ENCODE measurements around the gene RPL29. TPM values are rescaled to one million over a fixed set of nuclear protein-coding genes. Genes with fewer than 3 reads are reported as not detected.
A peak's percentile ranks its signal among the peaks of the same experiment; 100 is the strongest.

The RPL29 gene
- total and polyA plus RNA-seq, 2 of the 13 experiments (the other 11 are each of a cell fraction or from before 2014, with no cell fraction given) = 1,348 to 2,263 TPM

DNA sequence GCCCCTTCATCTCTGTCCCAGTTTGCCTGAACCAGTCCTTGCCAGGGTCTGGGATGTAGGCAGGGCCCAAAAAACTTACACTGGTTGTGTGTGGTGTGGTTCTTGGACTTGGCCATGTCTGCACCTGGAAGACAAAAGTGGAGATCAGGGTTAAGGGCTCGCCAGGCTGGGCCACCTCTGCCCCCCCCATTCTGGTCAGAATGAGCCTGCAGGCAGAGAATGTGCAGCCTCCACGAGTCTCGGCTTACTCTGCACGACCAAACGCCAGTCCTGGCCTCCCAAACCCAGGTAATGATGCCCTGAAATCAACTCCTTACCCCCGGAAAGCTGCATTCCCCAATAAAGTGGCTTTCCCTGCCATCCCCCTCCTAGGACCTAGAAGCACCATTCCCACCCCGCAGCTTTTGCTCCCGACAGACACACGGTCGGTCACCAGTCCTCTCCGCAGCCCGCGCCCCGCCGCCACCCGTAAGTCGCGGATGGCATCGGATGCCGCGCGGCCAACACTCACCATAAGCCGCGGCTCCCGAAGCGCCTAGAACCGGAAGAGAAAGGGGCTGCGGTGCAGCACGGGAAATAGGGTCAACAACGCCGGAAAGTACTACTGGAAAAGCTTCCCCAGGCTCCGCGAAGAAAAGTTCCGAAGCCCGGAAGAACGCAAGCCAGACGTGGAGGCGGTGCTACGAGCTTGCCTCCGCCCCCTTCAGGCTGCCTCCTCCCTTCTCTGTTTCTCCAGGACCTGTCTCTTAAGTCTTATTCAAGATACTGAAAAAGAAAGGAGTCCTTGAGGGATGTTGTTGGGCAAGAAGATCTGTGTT, at the start of gene RPL29 (continued):
- TF ChIP-seq ZNF282 (IDR thresholded peaks at IDR 0.05; ENCODE audit: partially characterized antibody) (no peak), ZNF567 (CRISPR knock-in tag; IDR thresholded peaks at IDR 0.05; ENCODE audit: borderline replicate concordance) (no peak; the same call in 1 of the 2 replicates), PPARG (CRISPR knock-in tag; conservative IDR thresholded peaks at IDR 0.05) (peak; percentile 76), ZNF430 (CRISPR knock-in tag; IDR thresholded peaks at IDR 0.05) (peak; percentile 87), XRCC5 (optimal IDR thresholded peaks at IDR 0.05; ENCODE audit: low read length) (peak; percentile 94), ZNF543 (CRISPR knock-in tag; IDR thresholded peaks at IDR 0.05) (0 out of 2 replicates have a peak, but pooled peaks have one; percentile 82), TARDBP (CRISPR knock-in tag; IDR thresholded peaks at IDR 0.05) (peak; percentile 91), HNF4G (IDR thresholded peaks at IDR 0.05; ENCODE audit: borderline replicate concordance, low read depth, low read length) (peak; percentile 56; the same call in 1 of the 2 replicates), HNF4G (CRISPR knock-in tag; IDR thresholded peaks at IDR 0.05; ENCODE audit: borderline replicate concordance, low read depth) (no peak), ELF4 (CRISPR knock-in tag; IDR thresholded peaks at IDR 0.05; ENCODE audit: borderline replicate concordance) (peak; percentile 78; the same call in 1 of the 2 replicates), CENPT (CRISPR knock-in tag; IDR thresholded peaks at IDR 0.05; ENCODE audit: low read depth) (0 out of 2 replicates have a peak, but pooled peaks have one; percentile 47), JDP2 (CRISPR knock-in tag; IDR thresholded peaks at IDR 0.05; ENCODE audit: borderline replicate concordance) (no peak), ZNF570 (CRISPR knock-in tag; IDR thresholded peaks at IDR 0.05; ENCODE audit: borderline replicate concordance) (0 out of 2 replicates have a peak, but pooled peaks have one; percentile 36), NFYB (CRISPR knock-in tag; IDR thresholded peaks at IDR 0.05) (peak; percentile 45; the same call in 1 of the 2 replicates), ZFP62 (CRISPR knock-in tag; IDR thresholded peaks at IDR 0.05) (no peak), IRX3 (CRISPR knock-in tag; IDR thresholded peaks at IDR 0.05; ENCODE audit: borderline replicate concordance, low read depth) (no peak), EZH2 (conservative IDR thresholded peaks at IDR 0.05; ENCODE audit: low read depth, low read length) (no peak), ZSCAN31 (CRISPR knock-in tag; IDR thresholded peaks at IDR 0.05; ENCODE audit: low read depth) (0 out of 2 replicates have a peak, but pooled peaks have one; percentile 53), ZNF749 (CRISPR knock-in tag; IDR thresholded peaks at IDR 0.05; ENCODE audit: borderline replicate concordance) (peak; percentile 70; the same call in 1 of the 2 replicates), ZNF660 (CRISPR knock-in tag; IDR thresholded peaks at IDR 0.05; ENCODE audit: borderline replicate concordance, low read depth) (no peak), ZNF782 (CRISPR knock-in tag; IDR thresholded peaks at IDR 0.05; ENCODE audit: borderline replicate concordance) (no peak), ZNF274 (CRISPR knock-in tag; IDR thresholded peaks at IDR 0.05) (peak; percentile 74; the same call in 1 of the 2 replicates), KLF12 (CRISPR knock-in tag; IDR thresholded peaks at IDR 0.05; ENCODE audit: borderline replicate concordance) (peak; percentile 80; the same call in 1 of the 2 replicates)
- TF ChIP-seq, protein P1, sequence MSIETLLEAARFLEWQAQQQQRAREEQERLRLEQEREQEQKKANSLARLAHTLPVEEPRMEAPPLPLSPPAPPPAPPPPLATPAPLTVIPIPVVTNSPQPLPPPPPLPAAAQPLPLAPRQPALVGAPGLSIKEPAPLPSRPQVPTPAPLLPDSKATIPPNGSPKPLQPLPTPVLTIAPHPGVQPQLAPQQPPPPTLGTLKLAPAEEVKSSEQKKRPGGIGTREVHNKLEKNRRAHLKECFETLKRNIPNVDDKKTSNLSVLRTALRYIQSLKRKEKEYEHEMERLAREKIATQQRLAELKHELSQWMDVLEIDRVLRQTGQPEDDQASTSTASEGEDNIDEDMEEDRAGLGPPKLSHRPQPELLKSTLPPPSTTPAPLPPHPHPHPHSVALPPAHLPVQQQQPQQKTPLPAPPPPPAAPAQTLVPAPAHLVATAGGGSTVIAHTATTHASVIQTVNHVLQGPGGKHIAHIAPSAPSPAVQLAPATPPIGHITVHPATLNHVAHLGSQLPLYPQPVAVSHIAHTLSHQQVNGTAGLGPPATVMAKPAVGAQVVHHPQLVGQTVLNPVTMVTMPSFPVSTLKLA (IDR thresholded peaks at IDR 0.05) = no peak
- TF ChIP-seq, protein P2, sequence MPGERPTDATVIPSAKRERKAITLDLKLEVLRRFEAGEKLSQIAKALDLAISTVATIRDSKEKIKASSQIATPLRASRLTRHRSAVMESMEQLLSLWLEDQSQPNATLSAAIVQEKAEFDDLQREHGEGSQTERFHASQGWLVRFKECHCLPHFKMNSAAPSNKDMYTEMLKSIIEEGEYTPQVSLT (CRISPR knock-in tag; IDR thresholded peaks at IDR 0.05; ENCODE audit: borderline replicate concordance, low read depth) = no peak; the same call in 1 of the 2 replicates
- TF ChIP-seq, protein P3, sequence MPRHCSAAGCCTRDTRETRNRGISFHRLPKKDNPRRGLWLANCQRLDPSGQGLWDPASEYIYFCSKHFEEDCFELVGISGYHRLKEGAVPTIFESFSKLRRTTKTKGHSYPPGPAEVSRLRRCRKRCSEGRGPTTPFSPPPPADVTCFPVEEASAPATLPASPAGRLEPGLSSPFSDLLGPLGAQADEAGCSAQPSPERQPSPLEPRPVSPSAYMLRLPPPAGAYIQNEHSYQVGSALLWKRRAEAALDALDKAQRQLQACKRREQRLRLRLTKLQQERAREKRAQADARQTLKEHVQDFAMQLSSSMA (CRISPR knock-in tag; IDR thresholded peaks at IDR 0.05) = peak; percentile 85
- TF ChIP-seq, protein P4, sequence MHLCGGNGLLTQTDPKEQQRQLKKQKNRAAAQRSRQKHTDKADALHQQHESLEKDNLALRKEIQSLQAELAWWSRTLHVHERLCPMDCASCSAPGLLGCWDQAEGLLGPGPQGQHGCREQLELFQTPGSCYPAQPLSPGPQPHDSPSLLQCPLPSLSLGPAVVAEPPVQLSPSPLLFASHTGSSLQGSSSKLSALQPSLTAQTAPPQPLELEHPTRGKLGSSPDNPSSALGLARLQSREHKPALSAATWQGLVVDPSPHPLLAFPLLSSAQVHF (CRISPR knock-in tag; IDR thresholded peaks at IDR 0.05) = no peak; the same call in 1 of the 2 replicates

Data from HepG2 (cell line).